Choroid plexus epithelial cell (primary cell): Measurements from ENCODE around the gene LRRC2.

Experiments
- DNase-seq: peaks from one replicate; pipeline ENCODE4 v3.0.0-alpha.2; 2010; ENCODE audit warnings: low read depth
- H3K4me3 ChIP-seq: 2 replicates; pipeline ENCODE4 v1.5.1; 2011; ENCODE audit warnings: low read depth, mild to moderate bottlenecking, control low read depth, low read length, moderate library complexity
- TF ChIP-seq, protein P1 (sequence below): conservative IDR thresholded peaks from 2 replicates; pipeline ENCODE4 v1.5.1; 2011; ENCODE audit warnings: low read depth, mild to moderate bottlenecking, control low read depth, inconsistent platforms, low read length, moderate library complexity

LRRC2 gene

DNA sequence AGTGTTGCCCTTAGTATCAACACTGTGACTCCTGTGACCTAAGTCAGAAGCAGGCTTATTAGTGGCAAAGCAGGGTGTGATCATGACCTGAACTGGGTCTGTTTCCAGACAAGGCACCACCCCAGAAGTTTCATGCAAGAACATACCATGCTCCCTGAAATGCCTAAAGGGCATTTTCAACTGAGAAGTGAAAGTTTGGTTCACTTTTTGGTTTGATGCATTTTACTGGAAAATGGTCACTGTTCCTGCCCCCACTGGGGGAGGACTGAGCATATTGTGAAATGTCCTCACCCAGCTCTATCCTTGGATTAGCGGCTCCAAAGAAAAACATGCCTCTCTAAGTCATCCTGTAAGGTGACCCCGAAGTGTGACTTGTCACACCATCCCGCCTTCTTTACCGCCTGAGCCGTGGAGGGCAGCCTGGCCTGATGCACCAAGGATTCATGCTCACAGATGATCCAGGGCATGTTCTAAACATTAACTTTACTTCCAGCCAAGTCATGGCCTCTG lies 43.2 kb upstream of the LRRC2 start:
- no peak for DNase-seq
- H3K4me3 ChIP-seq = no peak overlapping the region
- TF ChIP-seq, protein P1, sequence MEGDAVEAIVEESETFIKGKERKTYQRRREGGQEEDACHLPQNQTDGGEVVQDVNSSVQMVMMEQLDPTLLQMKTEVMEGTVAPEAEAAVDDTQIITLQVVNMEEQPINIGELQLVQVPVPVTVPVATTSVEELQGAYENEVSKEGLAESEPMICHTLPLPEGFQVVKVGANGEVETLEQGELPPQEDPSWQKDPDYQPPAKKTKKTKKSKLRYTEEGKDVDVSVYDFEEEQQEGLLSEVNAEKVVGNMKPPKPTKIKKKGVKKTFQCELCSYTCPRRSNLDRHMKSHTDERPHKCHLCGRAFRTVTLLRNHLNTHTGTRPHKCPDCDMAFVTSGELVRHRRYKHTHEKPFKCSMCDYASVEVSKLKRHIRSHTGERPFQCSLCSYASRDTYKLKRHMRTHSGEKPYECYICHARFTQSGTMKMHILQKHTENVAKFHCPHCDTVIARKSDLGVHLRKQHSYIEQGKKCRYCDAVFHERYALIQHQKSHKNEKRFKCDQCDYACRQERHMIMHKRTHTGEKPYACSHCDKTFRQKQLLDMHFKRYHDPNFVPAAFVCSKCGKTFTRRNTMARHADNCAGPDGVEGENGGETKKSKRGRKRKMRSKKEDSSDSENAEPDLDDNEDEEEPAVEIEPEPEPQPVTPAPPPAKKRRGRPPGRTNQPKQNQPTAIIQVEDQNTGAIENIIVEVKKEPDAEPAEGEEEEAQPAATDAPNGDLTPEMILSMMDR = no peak

GRCh38 chr3:46607603-46608028 lies 41.5 kb upstream of the LRRC2 start:
- DNase-seq = peak; percentile 16
- TF ChIP-seq, protein P1 = peak; percentile 35
- no peak overlapping the region for H3K4me3 ChIP-seq

- no peak overlapping the region for H3K4me3 ChIP-seq
- TF ChIP-seq, protein P1 = no peak
- DNase-seq = no peak
Measured at GRCh38 chr3:46604127-46604526, 38.0 kb upstream of the LRRC2 start.

GRCh38 chr3:46603446-46604046 lies 37.4 kb upstream of the LRRC2 start:
- no peak overlapping the region for H3K4me3 ChIP-seq
- TF ChIP-seq, protein P1 = no peak
- no peak for DNase-seq

DNA sequence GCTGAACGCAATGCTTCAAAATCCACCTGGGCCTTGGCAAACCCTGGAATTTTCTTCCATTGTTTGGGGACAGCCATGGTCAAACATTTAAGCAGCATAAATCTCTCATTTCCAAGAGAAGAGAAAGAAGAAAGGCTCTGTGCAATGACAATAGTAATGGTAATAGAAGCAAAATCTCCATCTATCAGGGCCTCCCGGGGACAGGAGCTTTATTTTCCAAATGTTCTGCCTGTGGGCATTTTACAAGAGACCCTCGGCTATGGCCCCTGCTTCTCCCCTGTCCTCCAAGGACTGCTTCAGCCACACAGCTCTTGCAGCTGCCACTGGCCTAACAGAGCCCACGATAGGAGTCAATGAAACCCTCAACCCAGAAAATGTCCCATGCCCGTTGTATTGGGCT lies 33.5 kb upstream of the LRRC2 start:
- TF ChIP-seq, protein P1 = no peak
- DNase-seq = no peak
- H3K4me3 ChIP-seq = no peak overlapping the region

GRCh38 chr3:46595819-46596314 lies 29.8 kb upstream of the LRRC2 start:
- H3K4me3 ChIP-seq = no peak overlapping the region
- TF ChIP-seq, protein P1 = no peak
- DNase-seq = no peak

DNA sequence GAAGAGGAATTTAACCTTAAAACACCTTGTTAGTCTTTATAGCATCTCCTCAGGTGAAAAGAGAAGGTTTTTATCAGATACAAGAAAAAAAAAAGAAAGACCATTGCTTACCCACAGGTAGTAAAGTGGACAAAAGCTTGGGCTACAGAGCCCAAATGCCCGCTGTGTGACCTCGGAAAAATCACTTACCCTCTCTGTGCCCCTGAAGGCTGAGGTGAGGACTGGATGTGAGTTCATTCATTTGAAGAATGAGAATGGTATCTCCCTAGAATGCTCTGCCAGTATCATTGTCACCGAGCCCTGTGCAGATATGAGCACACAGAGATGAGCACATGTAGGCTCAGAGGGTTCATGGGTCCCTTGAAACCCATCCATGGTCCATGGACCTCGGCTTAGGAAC lies 28.6 kb upstream of the LRRC2 start:
- H3K4me3 ChIP-seq = no peak overlapping the region
- no peak for DNase-seq
- TF ChIP-seq, protein P1 = no peak
